HTERT RPE-1 (cell line): Measurements from ENCODE around the gene DNAJA1.
"Not testable (repeated sequence)": the region's sequence is repeated elsewhere in the genome, so short reads cannot be mapped to it uniquely, and the experiment has no call there.

Experiments used
- in situ Hi-C: fragments of 300-500 bp; cut with MboI; formaldehyde crosslinking; loops from 4 replicates; pipeline ENCODE4 v1.14.3; 2020; ENCODE audit warnings: low sequenced_read_pairs

The DNAJA1 gene

DNA sequence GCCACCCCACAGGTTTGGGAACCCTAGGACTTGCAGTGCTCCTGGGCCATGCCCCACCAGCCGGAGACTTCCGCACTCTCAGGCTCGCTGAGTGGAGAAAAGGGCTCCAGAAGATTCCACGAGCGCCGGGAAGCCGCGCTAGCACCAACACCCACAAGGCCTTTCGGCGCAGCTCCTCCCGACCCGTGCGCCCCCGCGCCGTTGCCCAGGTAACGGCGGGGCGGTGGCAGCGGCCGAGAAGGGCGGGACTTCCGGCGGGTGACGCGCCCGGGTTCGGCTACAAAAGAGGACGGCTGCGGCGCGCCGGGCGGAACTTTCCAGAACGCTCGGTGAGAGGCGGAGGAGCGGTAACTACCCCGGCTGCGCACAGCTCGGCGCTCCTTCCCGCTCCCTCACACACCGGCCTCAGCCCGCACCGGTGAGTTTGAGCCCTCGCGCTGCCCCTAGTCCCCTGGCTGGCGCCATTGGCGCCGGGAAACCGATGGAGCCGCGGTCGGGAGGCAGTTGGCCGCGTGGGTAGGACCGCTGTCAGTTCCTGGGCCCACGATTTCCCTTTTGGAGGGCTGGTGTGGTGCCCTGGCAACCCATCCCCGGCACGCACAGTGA is at the start of gene DNAJA1:
DNAJA1 (plus strand) TSS at position 308 of the 606 bp plus-strand sequence. CDS start 1,212 bp downstream, outside the sequence.
- in situ Hi-C loops = no loop called here

GRCh38 chr9:32978051-32978450 is 47.0 kb upstream of the DNAJA1 start:
- in situ Hi-C loops = no loop called here

DNA sequence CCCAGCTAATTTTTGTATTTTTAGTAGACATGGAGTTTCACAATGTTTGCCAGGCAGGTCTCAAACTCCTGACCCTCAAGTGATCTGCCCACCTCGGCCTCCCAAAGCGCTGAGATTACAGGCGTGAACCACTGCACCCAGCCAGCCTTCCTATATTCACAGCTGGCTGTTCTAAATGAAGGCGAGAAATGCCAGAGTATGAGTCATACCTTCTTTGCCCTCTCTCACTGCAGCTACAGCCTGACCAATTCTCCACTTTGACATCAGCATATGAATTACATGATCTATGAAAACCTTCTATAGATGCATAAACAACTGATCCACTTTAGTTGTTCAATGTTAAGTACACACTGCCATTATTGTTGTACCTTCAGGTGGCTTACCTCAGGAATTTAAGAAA is 38.1 kb upstream of the DNAJA1 start:
- in situ Hi-C loops = no loop called here

DNA sequence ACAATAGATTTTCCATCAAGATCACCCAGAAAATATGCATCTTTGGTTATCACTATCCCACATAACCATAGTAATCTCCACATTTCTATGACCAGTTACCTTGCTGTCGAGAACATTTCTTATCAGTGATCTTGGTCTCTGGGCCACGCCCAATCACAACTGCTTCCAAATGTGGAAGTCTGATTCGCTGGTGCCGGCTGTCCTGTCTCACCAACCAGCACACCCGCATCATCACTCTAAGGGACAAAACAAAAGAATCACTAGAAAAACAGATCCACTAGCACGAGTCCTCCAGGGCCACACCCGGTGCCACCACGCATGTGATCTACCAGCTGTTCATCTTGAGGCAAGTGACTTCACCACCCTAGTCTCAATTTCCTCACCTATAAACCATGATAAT is 35.4 kb upstream of the DNAJA1 start:
- in situ Hi-C loops = no loop called here

DNA sequence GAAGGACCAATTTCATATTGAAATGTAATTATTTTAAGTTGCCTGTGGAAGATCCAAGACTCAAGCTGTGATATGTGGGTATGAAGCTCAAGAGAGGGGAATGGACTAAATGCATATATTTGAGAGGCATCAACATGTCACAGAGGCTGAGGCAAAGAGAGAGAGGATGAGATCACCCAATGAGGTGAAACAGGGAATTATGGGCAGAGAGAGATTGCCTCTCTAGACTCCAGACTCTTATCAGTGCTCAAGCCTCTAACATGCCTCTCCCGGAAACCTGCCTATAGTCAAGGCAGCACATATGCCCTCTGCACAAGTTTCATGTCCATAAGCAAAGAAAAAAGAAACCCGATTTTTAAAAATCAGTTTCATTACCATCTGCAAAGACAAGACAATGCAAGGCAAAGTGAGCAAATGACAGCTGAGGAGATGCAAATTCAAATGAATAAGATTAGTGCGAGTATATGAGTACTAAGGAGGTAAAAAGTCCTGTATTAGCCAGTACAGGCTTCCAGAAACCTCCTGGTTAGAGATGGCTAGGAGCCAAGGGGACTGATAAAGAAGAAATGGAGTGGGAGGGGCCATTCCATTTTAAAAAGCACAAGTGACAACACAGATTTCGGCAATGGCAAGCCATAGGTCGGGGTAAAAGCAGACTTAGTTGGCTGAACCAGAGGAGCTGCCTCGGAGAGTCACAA is 33.0 kb upstream of the DNAJA1 start:
- in situ Hi-C loops = no loop called here

- in situ Hi-C loops = no loop called here
Measured at GRCh38 chr9:32992595-32993238, 32.4 kb upstream of the DNAJA1 start.

DNA sequence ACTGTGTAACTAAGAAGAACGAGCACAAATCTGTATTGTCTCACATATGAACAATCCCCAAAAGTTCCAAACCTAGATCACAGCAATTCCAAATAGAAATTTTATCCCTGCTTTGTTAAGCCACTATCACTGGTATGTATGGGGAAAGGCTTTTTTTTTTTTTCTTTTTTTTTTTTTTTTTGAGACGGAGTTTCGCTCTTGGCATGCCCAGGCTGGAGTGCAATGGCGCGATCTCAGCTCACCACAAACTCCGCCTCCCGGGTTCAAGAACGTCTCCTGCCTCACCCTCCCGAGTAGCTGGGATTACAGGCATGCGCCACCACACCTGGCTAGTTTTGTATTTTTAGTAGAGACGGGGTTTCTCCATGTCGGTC is 24.4 kb upstream of the DNAJA1 start:
- in situ Hi-C loops = not testable (repeated sequence)

GRCh38 chr9:33005335-33005734 is 19.7 kb upstream of the DNAJA1 start:
- in situ Hi-C loops = not testable (repeated sequence)

DNA sequence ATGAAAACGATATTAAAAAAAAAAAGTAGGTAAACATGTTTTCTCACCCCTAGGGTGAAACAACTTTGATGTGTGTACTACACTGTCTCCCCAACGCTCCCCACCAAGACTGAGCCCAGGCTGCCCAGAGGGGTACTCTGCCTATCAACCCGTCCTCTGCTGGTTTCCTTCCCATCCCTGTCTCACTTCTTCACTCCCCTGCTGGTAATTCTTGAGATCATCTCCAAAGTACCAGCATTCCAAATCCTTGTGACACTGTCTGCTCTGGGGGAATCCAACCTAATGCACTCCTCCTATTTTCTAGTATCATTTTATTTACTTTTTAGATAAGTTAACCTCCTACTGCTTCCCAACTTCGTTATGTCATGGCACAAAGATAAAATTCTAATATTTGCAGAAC is 17.3 kb upstream of the DNAJA1 start:
- in situ Hi-C loops = no loop called here

GRCh38 chr9:33011831-33012230 is 13.2 kb upstream of the DNAJA1 start:
- in situ Hi-C loops = no loop called here

GRCh38 chr9:33012328-33013069 is 12.6 kb upstream of the DNAJA1 start:
- in situ Hi-C loops = no loop called here

- in situ Hi-C loops = no loop called here
Measured at GRCh38 chr9:33013962-33014664, 11.0 kb upstream of the DNAJA1 start.

DNA sequence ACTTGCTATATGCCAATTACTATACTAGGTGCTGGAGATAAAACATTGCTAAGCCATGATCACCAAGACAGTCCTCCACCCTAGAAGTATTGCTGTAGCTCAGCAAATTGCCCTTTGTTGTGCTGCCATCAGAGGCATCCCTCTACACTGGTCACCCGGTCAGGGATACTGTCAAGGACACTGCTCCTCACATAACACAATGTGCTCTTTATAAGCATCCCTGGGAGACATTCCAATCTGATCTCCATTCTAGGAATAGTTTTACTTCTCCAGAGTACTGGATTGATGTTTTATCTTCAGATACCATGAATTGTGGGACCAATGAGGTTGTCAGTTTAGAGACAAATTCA is 10.4 kb upstream of the DNAJA1 start:
- in situ Hi-C loops = no loop called here

GRCh38 chr9:33017283-33018041 is 7.6 kb upstream of the DNAJA1 start:
- in situ Hi-C loops = no loop called here

DNA sequence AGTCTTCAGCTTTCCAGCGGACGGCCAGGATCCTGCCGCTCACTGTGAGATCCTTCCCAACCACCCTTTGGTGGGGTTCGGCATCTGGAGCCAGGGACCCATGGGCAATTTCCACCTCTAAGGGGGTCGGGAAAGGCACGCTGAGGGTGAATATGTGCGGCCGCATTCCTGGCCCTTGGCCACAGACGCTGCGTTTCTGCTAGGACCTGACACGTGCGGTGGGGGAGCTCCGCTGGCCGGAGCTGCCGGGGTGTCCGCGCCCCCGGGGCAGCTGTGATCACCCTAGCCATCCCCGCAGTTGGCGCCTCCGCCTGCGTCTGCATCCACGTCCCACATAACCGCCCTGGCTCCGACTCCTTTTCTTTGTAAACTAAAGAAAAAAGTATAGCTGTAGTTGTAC is 5.3 kb upstream of the DNAJA1 start:
- in situ Hi-C loops = no loop called here

DNA sequence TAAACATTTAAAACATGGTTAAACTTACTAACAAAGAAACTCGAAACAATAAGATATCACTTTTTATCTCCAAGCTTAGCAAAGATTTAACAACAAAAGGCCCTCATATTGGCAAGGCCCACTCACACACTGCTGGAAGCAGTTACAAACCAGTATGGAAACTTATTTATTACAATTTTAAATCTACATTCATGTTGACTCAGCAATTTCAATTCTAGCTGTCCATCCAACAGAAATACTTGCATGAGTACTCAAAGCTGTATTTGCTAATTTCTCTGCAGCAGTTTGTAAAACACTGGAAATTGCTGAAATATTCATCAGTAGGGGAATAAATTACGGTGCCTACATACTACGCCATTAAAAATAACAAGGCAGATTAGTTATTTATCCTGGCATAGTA is 2.8 kb upstream of the DNAJA1 start:
- in situ Hi-C loops = no loop called here

DNA sequence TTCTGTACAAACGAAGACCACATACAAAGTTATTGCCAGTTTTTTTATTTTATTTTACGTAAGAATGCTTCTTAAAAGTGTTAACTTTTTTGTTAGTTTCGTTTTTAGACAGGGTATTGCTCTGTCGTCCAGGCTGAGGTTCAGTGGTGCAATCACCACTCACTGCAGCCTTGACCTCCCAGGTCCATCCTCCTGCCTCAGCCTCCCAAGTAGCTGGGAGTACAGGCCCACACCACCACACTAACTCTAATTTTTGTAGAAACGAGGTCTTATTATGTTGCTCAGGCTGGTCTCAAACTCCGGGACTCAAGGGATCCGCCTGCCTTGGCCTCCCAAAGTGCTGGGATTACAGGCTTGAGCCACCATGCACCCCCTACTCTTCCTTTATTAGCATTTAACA is 2.3 kb upstream of the DNAJA1 start:
- in situ Hi-C loops = no loop called here

GRCh38 chr9:33023661-33024060 is 1.4 kb upstream of the DNAJA1 start:
- in situ Hi-C loops = no loop called here

- in situ Hi-C loops = no loop called here
Measured at GRCh38 chr9:33024126-33024965, 727 bp upstream of the DNAJA1 start.
